ENCODE data around the gene FAM120B.

DNA sequence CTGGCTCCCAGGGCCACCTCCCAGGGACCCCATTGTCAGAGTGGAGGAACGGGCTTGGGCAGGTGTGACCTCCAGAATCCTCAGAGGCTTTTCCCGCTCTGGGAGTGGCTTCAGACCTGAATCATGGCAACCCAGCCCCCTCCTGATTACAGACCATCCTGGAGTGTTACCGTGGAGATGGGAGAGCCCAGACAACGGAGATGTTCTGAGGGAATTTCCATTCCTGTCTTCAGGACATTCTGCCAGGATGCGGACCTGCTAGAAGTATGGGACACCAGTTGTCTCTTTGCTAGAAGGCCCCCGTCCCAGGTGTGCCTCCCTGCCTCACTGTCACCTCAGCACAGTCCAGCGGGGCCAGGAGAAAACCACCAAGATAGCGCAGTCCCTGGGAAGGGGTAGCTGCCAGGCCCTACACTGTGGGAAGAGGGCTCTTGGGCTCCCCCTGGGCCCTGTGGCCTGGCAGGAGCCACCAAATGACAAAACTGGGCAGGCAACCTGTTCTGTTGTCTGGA, 136.6 kb downstream of the FAM120B start:
- TF ChIP-seq EZH2 (IDR thresholded peaks at IDR 0.05) (no peak), EZH2phosphoT487 (IDR thresholded peaks at IDR 0.05) (no peak)
